ENCODE measurements around the gene COL4A1.

The COL4A1 gene

GRCh38 chr13:110341445-110342244, 34.7 kb upstream of the COL4A1 start:
- no peak for DNase-seq (ENCODE audit: low read depth)

- DNase-seq (ENCODE audit: low read depth): peak; percentile 9
Measured at GRCh38 chr13:110340812-110341444, 34.0 kb upstream of the COL4A1 start.

GRCh38 chr13:110339975-110340550, 33.1 kb upstream of the COL4A1 start:
- DNase-seq (ENCODE audit: low read depth): no peak

GRCh38 chr13:110339263-110339662, 32.3 kb upstream of the COL4A1 start:
- DNase-seq (ENCODE audit: low read depth): no peak

- no peak for DNase-seq (ENCODE audit: low read depth)
Measured at GRCh38 chr13:110338441-110339101, 31.6 kb upstream of the COL4A1 start.

- DNase-seq (ENCODE audit: low read depth): no peak
Measured at GRCh38 chr13:110337247-110337646, 30.3 kb upstream of the COL4A1 start.

GRCh38 chr13:110336681-110337080, 29.7 kb upstream of the COL4A1 start:
- DNase-seq (ENCODE audit: low read depth): no peak

- no peak for DNase-seq (ENCODE audit: low read depth)
Measured at GRCh38 chr13:110336108-110336507, 29.2 kb upstream of the COL4A1 start.

- no peak for DNase-seq (ENCODE audit: low read depth)
Measured at GRCh38 chr13:110334841-110335490, 28.0 kb upstream of the COL4A1 start.

GRCh38 chr13:110334256-110334655, 27.3 kb upstream of the COL4A1 start:
- DNase-seq (ENCODE audit: low read depth): no peak

GRCh38 chr13:110333837-110334236, 26.9 kb upstream of the COL4A1 start:
- DNase-seq (ENCODE audit: low read depth): no peak

- no peak for DNase-seq (ENCODE audit: low read depth)
Measured at GRCh38 chr13:110332750-110333149, 25.8 kb upstream of the COL4A1 start.

GRCh38 chr13:110331362-110331761, 24.4 kb upstream of the COL4A1 start:
- no peak for DNase-seq (ENCODE audit: low read depth)

GRCh38 chr13:110330491-110331011, 23.6 kb upstream of the COL4A1 start:
- DNase-seq (ENCODE audit: low read depth): no peak

GRCh38 chr13:110329798-110330461, 23.0 kb upstream of the COL4A1 start:
- no peak for DNase-seq (ENCODE audit: low read depth)

GRCh38 chr13:110329258-110329657, 22.3 kb upstream of the COL4A1 start:
- DNase-seq (ENCODE audit: low read depth): no peak

- DNase-seq (ENCODE audit: low read depth): no peak
Measured at GRCh38 chr13:110328573-110328972, 21.6 kb upstream of the COL4A1 start.

- DNase-seq (ENCODE audit: low read depth): no peak
Measured at GRCh38 chr13:110327051-110327721, 20.2 kb upstream of the COL4A1 start.

- DNase-seq (ENCODE audit: low read depth): no peak
Measured at GRCh38 chr13:110326263-110326904, 19.4 kb upstream of the COL4A1 start.

- no peak for DNase-seq (ENCODE audit: low read depth)
Measured at GRCh38 chr13:110324026-110324749, 17.2 kb upstream of the COL4A1 start.

All from activated gamma-delta T cell treated with anti-CD3 and anti-CD28 coated beads, Interleukin-2, amount 50 U/mL, for 16 hours (primary cell).